Fibroblast of lung (primary cell): ENCODE results near the gene LCE1A.

ENCODE experiments used
- CTCF ChIP-seq, 2 donors: IDR thresholded peaks in 1 of 2; conservative IDR thresholded peaks in 1 of 2; 1 replicate in 1 of 2; 2 replicates in 1 of 2; pipeline ENCODE4 v1.5.1; 2011 to 2012; ENCODE audit warnings: low read length in 2 of 2, control low read depth in 1 of 2, inconsistent platforms in 1 of 2, low read depth in 1 of 2, mild to moderate bottlenecking in 1 of 2
- EZH2 ChIP-seq: IDR thresholded peaks from 2 replicates; pipeline ENCODE4 v1.5.1; 2012; ENCODE audit warnings: low read length, control low read depth, mild to moderate bottlenecking; ENCODE audit errors: missing control alignments

DNA sequence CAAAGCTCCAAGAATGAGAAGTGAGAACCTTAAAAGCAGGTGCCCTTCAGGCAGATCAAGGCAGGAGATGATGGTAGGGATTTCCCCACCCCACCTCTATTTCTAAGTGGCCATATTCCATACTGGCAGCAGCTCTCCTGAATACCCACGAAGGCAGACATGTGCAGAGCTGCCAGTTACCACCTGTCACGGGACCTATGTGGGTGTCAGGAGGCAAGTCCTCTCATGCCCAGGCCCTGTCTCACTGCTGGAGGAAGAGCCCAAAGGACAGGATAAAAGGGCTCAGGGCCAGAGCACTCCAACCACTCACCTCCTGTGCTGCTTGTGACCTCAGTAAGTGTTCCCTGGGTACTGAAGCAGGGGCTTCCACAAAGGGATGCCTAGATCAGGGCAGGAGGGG lies 16.2 kb upstream of the LCE1A start:
- TF ChIP-seq CTCF (conservative IDR thresholded peaks at IDR 0.05 in 1 of 2, IDR thresholded peaks at IDR 0.05 in 1 of 2; ENCODE audit: low read depth in 1 of 2, low read length in 2 of 2): no peak
- TF ChIP-seq EZH2: no peak
